Thoracic aorta (tissue), 2 donors: ENCODE data around the gene TBC1D1. TPM values are rescaled to one million over a fixed set of nuclear protein-coding genes. Genes with fewer than 3 reads are reported as not detected.

ENCODE experiments used
- ATAC-seq: fragments of 150-250 bp; one replicate; pipeline ENCODE4 v1.8.0; 2017; ENCODE audit warnings: low read depth; ENCODE audit not compliant: insufficient number of reproducible peaks, low FRiP score
- DNase-seq: peaks from one replicate; pipeline ENCODE4 v3.0.0-alpha.2; 2020; ENCODE audit warnings: low spot score
- H3K27ac ChIP-seq, 2 donors: fragments of 200-600 bp; sonication (generic); 1 replicate in 1 of 2; 2 replicates in 1 of 2; pipeline ENCODE4 v1.5.1; 2016; ENCODE audit warnings: mild to moderate bottlenecking in 2 of 2, moderate library complexity in 2 of 2
- H3K27me3 ChIP-seq: fragments of 200-600 bp; sonication (generic); replicated peaks from 2 replicates; pipeline ENCODE4 v1.6.0; 2016; ENCODE audit warnings: mild to moderate bottlenecking; ENCODE audit not compliant: insufficient read depth
- H3K36me3 ChIP-seq: fragments of 200-600 bp; sonication (generic); one replicate; pipeline ENCODE4 v1.5.1; 2016
- H3K4me1 ChIP-seq, 2 donors: fragments of 200-600 bp; sonication (generic); 1 replicate in 1 of 2; 2 replicates in 1 of 2; pipeline versions ENCODE4 v1.5.1 to v1.6.0; 2016; ENCODE audit warnings: low read depth in 2 of 2, mild to moderate bottlenecking in 1 of 2; ENCODE audit not compliant: control insufficient read depth in 1 of 2
- H3K4me3 ChIP-seq: fragments of 200-600 bp; sonication (generic); 2 replicates; pipeline ENCODE4 v1.5.1; 2016; ENCODE audit warnings: mild to moderate bottlenecking
- H3K9me3 ChIP-seq: fragments of 200-600 bp; sonication (generic); 2 replicates; pipeline ENCODE4 v1.5.1; 2016
- total RNA-seq, 2 donors: library from RNA; depleted of rRNA; stranded (reverse); fragments of >200 nt; gene quantifications; one replicate each; pipeline versions ENCODE4 v1.1.0 to v1.2.3, GENCODE V29; 2016
- TF ChIP-seq, protein P1 (sequence below): fragments of 200-600 bp; sonication (generic); IDR thresholded peaks from one replicate; pipeline ENCODE4 v1.5.1; 2019; ENCODE audit warnings: antibody characterized with exemption

The TBC1D1 gene
- total RNA-seq, 2 donors from 2014 or later = 152 to 206 TPM

DNA sequence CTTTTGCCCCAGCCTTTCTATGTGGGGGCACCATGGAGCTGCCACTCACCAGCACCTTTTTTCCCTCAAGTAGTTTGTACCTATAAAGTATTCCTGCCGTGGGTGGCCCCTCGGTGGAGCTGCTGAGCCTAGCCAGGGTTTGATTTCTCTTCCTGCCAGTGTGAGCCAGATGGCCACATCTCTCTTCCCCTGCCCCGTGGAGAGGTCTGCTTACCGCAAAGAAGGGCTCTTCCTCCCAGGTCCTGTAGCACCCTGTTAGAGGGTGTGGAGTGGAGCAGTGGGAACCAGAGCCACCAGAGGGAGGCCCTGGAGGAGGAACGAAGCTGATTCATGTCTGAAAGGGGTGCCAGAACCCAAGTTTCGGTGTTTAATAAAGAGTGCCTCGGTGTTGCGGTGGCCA lies 164.7 kb downstream of the TBC1D1 start:
- Histone ChIP-seq H3K27me3 (no peaks in the 10 kb centered on the region), H3K36me3 (peaks cover 23% of the 10 kb centered on the region), H3K27ac (peak overlapping the region; percentile 19 to 29), H3K4me1 (peaks cover 4 to 37% of the 10 kb centered on the region in 2 donors), H3K4me3 (no peak overlapping the region), H3K9me3 (no peaks in the 10 kb centered on the region)
- no peak for DNase-seq
- TF ChIP-seq, protein P1, sequence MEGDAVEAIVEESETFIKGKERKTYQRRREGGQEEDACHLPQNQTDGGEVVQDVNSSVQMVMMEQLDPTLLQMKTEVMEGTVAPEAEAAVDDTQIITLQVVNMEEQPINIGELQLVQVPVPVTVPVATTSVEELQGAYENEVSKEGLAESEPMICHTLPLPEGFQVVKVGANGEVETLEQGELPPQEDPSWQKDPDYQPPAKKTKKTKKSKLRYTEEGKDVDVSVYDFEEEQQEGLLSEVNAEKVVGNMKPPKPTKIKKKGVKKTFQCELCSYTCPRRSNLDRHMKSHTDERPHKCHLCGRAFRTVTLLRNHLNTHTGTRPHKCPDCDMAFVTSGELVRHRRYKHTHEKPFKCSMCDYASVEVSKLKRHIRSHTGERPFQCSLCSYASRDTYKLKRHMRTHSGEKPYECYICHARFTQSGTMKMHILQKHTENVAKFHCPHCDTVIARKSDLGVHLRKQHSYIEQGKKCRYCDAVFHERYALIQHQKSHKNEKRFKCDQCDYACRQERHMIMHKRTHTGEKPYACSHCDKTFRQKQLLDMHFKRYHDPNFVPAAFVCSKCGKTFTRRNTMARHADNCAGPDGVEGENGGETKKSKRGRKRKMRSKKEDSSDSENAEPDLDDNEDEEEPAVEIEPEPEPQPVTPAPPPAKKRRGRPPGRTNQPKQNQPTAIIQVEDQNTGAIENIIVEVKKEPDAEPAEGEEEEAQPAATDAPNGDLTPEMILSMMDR = no peak
- ATAC-seq = no peak

DNA sequence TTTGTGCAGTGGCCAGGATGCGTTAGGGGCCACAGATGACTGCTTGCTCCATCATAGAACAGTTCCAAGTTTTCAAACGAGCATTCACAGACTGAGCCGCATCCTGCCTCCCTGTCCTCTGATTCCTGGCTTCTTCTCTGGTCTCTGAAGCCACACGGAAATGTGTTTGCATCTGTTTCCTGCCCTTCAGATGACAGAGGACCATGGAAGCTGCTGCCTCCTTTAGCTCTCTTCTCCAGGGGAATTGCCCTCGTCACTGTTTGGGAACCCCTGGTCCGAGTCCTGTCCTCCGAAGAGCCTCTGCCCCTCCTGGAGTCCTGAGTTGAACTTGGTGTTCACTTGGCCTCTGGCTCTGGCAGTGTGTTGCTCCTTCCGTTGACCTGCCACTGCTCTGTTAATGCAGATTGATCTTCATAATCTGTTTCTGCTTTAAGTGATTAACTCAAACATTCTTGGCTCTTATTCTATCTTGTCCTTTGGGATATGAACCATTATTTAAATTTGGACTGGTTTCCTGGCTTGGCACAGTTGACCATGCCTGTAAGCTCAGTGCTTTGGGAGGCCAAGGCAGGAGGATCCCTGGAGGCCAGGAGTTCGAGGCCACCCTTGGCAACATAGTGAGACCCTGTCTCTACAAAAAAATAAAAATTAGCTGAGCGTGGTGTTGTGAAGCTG lies 165.3 kb downstream of the TBC1D1 start:
- H3K4me3 ChIP-seq = no peak overlapping the region
- no peak for DNase-seq
- no peaks in the 10 kb centered on the region for H3K9me3 ChIP-seq
- H3K36me3 ChIP-seq = peaks cover 27% of the 10 kb centered on the region
- ATAC-seq = no peak
- no peaks in the 10 kb centered on the region for H3K27me3 ChIP-seq
- TF ChIP-seq, protein P1 = no peak
- peaks cover 4 to 32% of the 10 kb centered on the region in 2 donors for H3K4me1 ChIP-seq
- peak overlapping the region in 1 of 2 donors; percentile 29 for H3K27ac ChIP-seq

DNA sequence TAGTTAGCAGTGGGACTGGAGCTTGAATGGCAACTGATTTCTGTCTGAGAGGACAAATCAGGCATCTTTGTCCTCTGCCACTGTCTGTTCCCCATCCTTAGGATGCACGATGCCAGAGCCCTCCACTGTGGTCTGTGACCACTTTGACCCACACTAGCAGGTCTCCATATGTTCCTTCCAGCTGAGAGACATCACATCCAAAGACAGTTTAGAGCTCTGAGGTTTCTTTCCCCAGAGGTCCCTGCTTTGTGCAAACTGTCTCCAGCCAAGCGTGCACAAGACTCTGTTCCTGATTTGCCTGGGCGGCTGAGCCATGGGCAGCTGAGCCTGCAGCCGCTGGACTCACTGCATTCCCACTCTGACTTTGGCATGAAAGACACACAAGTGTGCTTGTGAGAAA lies 167.3 kb downstream of the TBC1D1 start:
- H3K27me3 ChIP-seq = no peaks in the 10 kb centered on the region
- peaks cover 4 to 39% of the 10 kb centered on the region in 2 donors for H3K4me1 ChIP-seq
- H3K4me3 ChIP-seq = no peak overlapping the region
- peaks cover 23% of the 10 kb centered on the region for H3K36me3 ChIP-seq
- ATAC-seq = no peak
- no peak for DNase-seq
- H3K9me3 ChIP-seq = no peaks in the 10 kb centered on the region
- no peak overlapping the region for H3K27ac ChIP-seq
- TF ChIP-seq, protein P1 = no peak

DNA sequence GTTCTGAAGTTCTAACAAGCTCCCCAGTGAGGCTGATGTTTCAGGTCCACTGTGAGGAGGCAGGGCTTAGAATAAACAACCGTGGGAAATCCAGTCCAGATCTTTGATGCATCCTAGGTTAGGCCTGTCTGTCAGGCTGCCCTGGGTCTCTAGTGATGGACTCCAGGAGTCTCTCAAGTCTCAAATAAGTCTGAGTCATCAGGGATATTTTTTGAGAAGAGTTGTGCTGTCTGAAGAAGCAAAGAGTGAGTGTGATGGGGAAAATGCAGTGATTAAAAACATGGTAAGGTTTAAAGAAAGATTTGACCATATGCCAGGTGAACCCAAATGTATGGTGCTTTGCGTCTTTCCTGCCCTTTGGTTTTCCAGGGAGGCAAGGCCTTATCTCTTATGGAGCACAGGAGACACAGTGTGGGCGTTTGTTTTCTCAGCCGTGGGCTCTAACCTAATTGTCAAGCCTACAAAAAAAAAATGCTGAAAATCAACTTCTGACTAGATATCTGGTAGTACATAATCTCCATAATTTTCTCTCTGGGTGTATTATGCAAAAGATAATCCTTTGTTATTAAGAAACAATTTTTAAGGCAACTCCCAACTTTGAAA lies 170.0 kb downstream of the TBC1D1 start:
- DNase-seq = no peak
- H3K27ac ChIP-seq = no peak overlapping the region

More for the DNA sequence above, 170.0 kb downstream of the TBC1D1 start:
- H3K4me1 ChIP-seq = peaks cover 4 to 33% of the 10 kb centered on the region in 2 donors
- TF ChIP-seq, protein P1 = no peak
- peaks cover 12% of the 10 kb centered on the region for H3K36me3 ChIP-seq
- no peak for ATAC-seq
- H3K9me3 ChIP-seq = no peaks in the 10 kb centered on the region
- H3K4me3 ChIP-seq = no peak overlapping the region
- H3K27me3 ChIP-seq = no peaks in the 10 kb centered on the region
